GM12878 (cell line): Measurements from ENCODE around the gene TOR1A. TPM values are rescaled to one million over a fixed set of nuclear protein-coding genes. Genes with fewer than 3 reads are reported as not detected.

ENCODE experiments used
- ATAC-seq: fragments of 200-7000 bp; cut with Tn5 transposase; 3 replicates; pipeline ENCODE4 v1.9.1; 2020; ENCODE audit warnings: mild to moderate bottlenecking, moderate library complexity
- BruUV-seq: library from RNA; stranded (reverse); fragments of 400-500 nt; replicated peaks from 2 replicates; lab custom pipeline; 2021; lab: Mats Ljungman, UMichigan
- CTCF ChIA-PET: fragments of 300-600 bp; sonication (Branson Sonifier 250); formaldehyde crosslinking; extraction: SDS; loops from one replicate; lab custom pipeline; 2021; ENCODE audit warnings: inconsistent platforms; lab: Yijun Ruan, JAX
- POLR2A ChIA-PET: fragments of 350-600 bp; formaldehyde crosslinking; extraction: SDS; loops from one replicate; lab custom pipeline; 2021; ENCODE audit warnings: inconsistent platforms; lab: Charles Lee
- RAD21 ChIA-PET: fragments of 300-600 bp; sonication (Branson Sonifier 250); formaldehyde crosslinking; loops from one replicate; lab custom pipeline; 2023; ENCODE audit warnings: antibody characterized with exemption; ENCODE audit not compliant: unreplicated experiment; lab: Charles Lee
- SMC1A ChIA-PET: fragments of 300-600 bp; sonication (Branson Sonifier 250); formaldehyde crosslinking; loops from one replicate; lab custom pipeline; 2023; ENCODE audit not compliant: unreplicated experiment, uncharacterized antibody; lab: Charles Lee
- DNase-seq: peaks from one replicate; pipeline ENCODE4 v3.0.0-alpha.2; 2011; ENCODE audit warnings: low read depth, low spot score
- FAIRE-seq: peaks from 3 replicates; lab custom pipeline; 2011; peaks lifted over from hg19 to GRCh38; lab: Jason Lieb, UNC
- H2AFZ ChIP-seq: 2 replicates; pipeline ENCODE4 v1.6.0; 2011; ENCODE audit warnings: low read depth, low read length, control low read depth; ENCODE audit not compliant: control insufficient read depth
- H3K27ac ChIP-seq: 2 replicates; pipeline ENCODE4 v1.5.1; 2011; ENCODE audit warnings: control low read depth; ENCODE audit not compliant: control insufficient read depth, insufficient read depth
- H3K27me3 ChIP-seq, 2 experiments: replicated peaks in 1 of 2; 2 replicates each; pipeline versions ENCODE4 v1.6.0 to v1.6.1; 2011; ENCODE audit warnings: low read length in 1 of 2; ENCODE audit not compliant: control insufficient read depth in 2 of 2, insufficient read depth in 2 of 2
- H3K36me3 ChIP-seq, 2 experiments: 2 replicates each; pipeline ENCODE4 v1.5.1; 2011; ENCODE audit warnings: low read length in 1 of 2; ENCODE audit not compliant: control insufficient read depth in 2 of 2, insufficient read depth in 2 of 2
- H3K4me1 ChIP-seq: 2 replicates; pipeline ENCODE4 v1.6.1; 2011; ENCODE audit warnings: mild to moderate bottlenecking, low read length, moderate library complexity, mixed read lengths; ENCODE audit not compliant: control insufficient read depth, insufficient read depth
- H3K4me2 ChIP-seq: 2 replicates; pipeline ENCODE4 v1.6.0; 2011; ENCODE audit warnings: control low read depth; ENCODE audit not compliant: control insufficient read depth, insufficient read depth
- H3K4me3 ChIP-seq: fragments of 200-600 bp; sonication (generic); 2 replicates; pipeline ENCODE4 v1.5.1; 2016
- H3K79me2 ChIP-seq: 2 replicates; pipeline ENCODE4 v1.6.0; 2011; ENCODE audit warnings: low read length; ENCODE audit not compliant: control insufficient read depth, insufficient read depth
- H3K9ac ChIP-seq: 2 replicates; pipeline ENCODE4 v1.8.0; 2011; ENCODE audit warnings: low read length, control low read depth, mixed read lengths; ENCODE audit not compliant: control insufficient read depth, insufficient read depth
- H3K9me3 ChIP-seq: replicated peaks from 3 replicates; pipeline ENCODE4 v1.5.1; 2011; ENCODE audit warnings: mild to moderate bottlenecking, low read length; ENCODE audit not compliant: control insufficient read depth, insufficient read depth
- H4K20me1 ChIP-seq: 2 replicates; pipeline ENCODE4 v1.6.0; 2011; ENCODE audit not compliant: control insufficient read depth, insufficient read depth
- CBFB ChIP-seq: IDR thresholded peaks from 2 replicates; pipeline ENCODE4 v1.6.1; 2016; ENCODE audit warnings: antibody characterized with exemption, low read depth
- CBX5 ChIP-seq: sonication (generic); IDR thresholded peaks from 2 replicates; pipeline ENCODE4 v1.6.1; 2016; ENCODE audit warnings: low read depth, moderate library complexity, mild to moderate bottlenecking, inconsistent platforms
- ELK1 ChIP-seq: IDR thresholded peaks from 2 replicates; pipeline ENCODE4 v1.6.1; 2012; ENCODE audit warnings: low read depth, low read length, improper control_type of control experiment
- FOXM1 ChIP-seq: IDR thresholded peaks from 2 replicates; pipeline ENCODE4 v1.6.1; 2012; ENCODE audit warnings: low read depth, mild to moderate bottlenecking, inconsistent platforms, low read length, moderate library complexity
- KAT2A ChIP-seq: conservative IDR thresholded peaks from 2 replicates; pipeline ENCODE4 v1.6.1; 2011; ENCODE audit warnings: low read depth, low read length; ENCODE audit not compliant: control insufficient read depth
- KLF5 ChIP-seq: fragments of 450-650 bp; IDR thresholded peaks from 2 replicates; pipeline ENCODE4 v1.6.1; 2014; ENCODE audit warnings: mild to moderate bottlenecking; ENCODE audit not compliant: partially characterized antibody
- NKRF ChIP-seq: fragments of 450-650 bp; conservative IDR thresholded peaks from 2 replicates; pipeline ENCODE4 v1.6.1; 2017; ENCODE audit warnings: mild to moderate bottlenecking, moderate library complexity
- POLR2AphosphoS2 ChIP-seq: IDR thresholded peaks from 2 replicates; pipeline ENCODE4 v1.6.1; 2011; ENCODE audit warnings: low read depth, mild to moderate bottlenecking, low read length, improper control_type of control experiment, moderate library complexity
- RELB ChIP-seq: fragments of 450-650 bp; IDR thresholded peaks from 2 replicates; pipeline ENCODE4 v1.6.1; 2017; ENCODE audit warnings: low read depth, mild to moderate bottlenecking, moderate library complexity
- TCF3 ChIP-seq: IDR thresholded peaks from 2 replicates; pipeline ENCODE4 v1.6.1; 2012; ENCODE audit warnings: low read depth, mild to moderate bottlenecking, low read length, borderline replicate concordance; ENCODE audit not compliant: insufficient read depth
- ZBTB11 ChIP-seq: fragments of 450-650 bp; formaldehyde crosslinking; IDR thresholded peaks from 2 replicates; pipeline ENCODE4 v1.5.0; 2022; ENCODE audit warnings: mild to moderate bottlenecking, missing genetic modification characterization
- ZNF384 ChIP-seq: IDR thresholded peaks from 2 replicates; pipeline ENCODE4 v1.6.1; 2012; ENCODE audit warnings: low read depth, mild to moderate bottlenecking, low read length, improper control_type of control experiment, borderline replicate concordance
- WGBS: methylation state at CpG from one replicate; pipeline ENCODE4 v1.1.6; 2016; ENCODE audit warnings: low lambda C conversion rate; ENCODE audit not compliant: insufficient replicate concordance, insufficient coverage; ENCODE audit errors: missing lambda C conversion rate; 5-methylcytosine and 5-hydroxymethylcytosine counted together
- in situ Hi-C: fragments of 300-500 bp; cut with MboI; formaldehyde crosslinking; loops from 9 replicates; pipeline ENCODE4 v1.14.3; 2018; ENCODE audit warnings: mixed read lengths
- intact Hi-C: fragments of 100-400 bp; cut with micrococcal nuclease; formaldehyde crosslinking; loops from one replicate; pipeline ENCODE4 v1.14.2; 2022; ENCODE audit not compliant: unreplicated experiment
- polyA plus RNA-seq, 11 experiments: library from polyadenylated mRNA; depleted of rRNA in 4 of 11; unstranded in 6 of 11; stranded (reverse) in 5 of 11; fragments of >200 nt; fragmentation: Nextera tagmentation in 4 of 11; fragmentation: Illumina TruSeq in 1 of 11; extraction: Ambion mirVana in 4 of 11; extraction: Trizol in 1 of 11; gene quantifications; 1 replicate in 1 of 11; 2 replicates in 10 of 11; pipeline versions ENCODE4 v1.2.1 to v1.2.3, GENCODE V29; 2011 to 2016; ENCODE audit warnings: inconsistent platforms in 2 of 11, missing spikeins in 2 of 11, low read depth in 1 of 11
- total RNA-seq, 4 experiments: library from RNA; depleted of rRNA in 3 of 4; stranded (reverse); fragments of >200 nt in 3 of 4; fragmentation: Illumina TruSeq in 1 of 4; extraction: Trizol in 1 of 4; gene quantifications; 2 replicates each; pipeline versions ENCODE4 v1.2.1 to v1.2.3, GENCODE V29; 2013 to 2021

The TOR1A gene
- total and polyA plus RNA-seq, 10 of the 15 experiments (the other 5 are each of a cell fraction or from before 2014, with no cell fraction given): 3.2 to 60.8 (median 38.6) TPM

DNA sequence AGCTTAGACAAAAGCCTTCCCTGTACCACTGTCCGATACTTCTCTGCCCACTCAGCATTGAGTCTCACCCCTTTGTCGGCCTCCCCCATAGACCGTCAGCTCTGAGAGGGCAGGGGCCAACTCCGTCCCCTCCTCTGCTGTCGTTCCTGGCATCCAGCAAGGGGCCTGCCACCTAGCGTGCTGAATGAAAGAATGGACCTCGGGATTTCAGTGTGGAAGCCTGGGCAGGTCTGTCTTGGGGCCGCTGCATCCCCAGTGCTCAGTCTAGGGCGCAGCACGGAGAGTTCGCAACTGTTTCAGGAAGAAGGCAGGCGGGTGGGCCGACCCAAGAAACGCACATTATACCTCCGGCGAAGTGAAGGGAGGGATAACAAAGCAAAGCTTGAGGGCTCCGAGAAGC, 22.4 kb downstream of the TOR1A start:
- in situ Hi-C loops (no loop called here), intact Hi-C loops (no loop called here)
- DNase-seq: no peak
- no peak overlapping the region for H3K4me3 ChIP-seq
- no peak overlapping the region for H3K9ac ChIP-seq
- H3K9me3 ChIP-seq: no peaks in the 10 kb centered on the region
- H3K4me2 ChIP-seq: no peak overlapping the region
- no peaks in the 10 kb centered on the region for H3K27me3 ChIP-seq
- ChIA-PET SMC1A (interaction anchor here (0.6 kb wide), 1 partner anchor 36 kb away, joined by 3 read pairs; no protein-coding TSS in a partner anchor), POLR2A (interaction anchor here (0.6 to 1.1 kb wide), 2 partner anchors 106 to 222 kb away, joined by 3 read pairs; no protein-coding TSS in a partner anchor), CTCF (no interaction called here), RAD21 (interaction anchor here (0.6 kb wide), 1 partner anchor 75 kb away, joined by 3 read pairs; no protein-coding TSS in a partner anchor)
- no peak overlapping the region for H2AFZ ChIP-seq
- H3K79me2 ChIP-seq: peaks cover 12% of the 10 kb centered on the region
- H4K20me1 ChIP-seq: no peaks in the 10 kb centered on the region
- WGBS: 73% methylated on average over 17 of the region's 17 CpGs
- TF ChIP-seq CBFB (no peak), CBX5 (no peak), KLF5 (no peak), FOXM1 (no peak), ZBTB11 (no peak), KAT2A (no peak), POLR2AphosphoS2 (no peak), TCF3 (no peak), RELB (no peak), NKRF (no peak), ZNF384 (no peak), ELK1 (no peak)
- no peak for FAIRE-seq
- 0 out of 2 replicates have a peak, but pooled peaks cover 3% of the 10 kb centered on the region for H3K4me1 ChIP-seq
- ATAC-seq: no peak
- no TSS peak for BruUV-seq
- H3K27ac ChIP-seq: no peak overlapping the region
- H3K36me3 ChIP-seq: no peaks in the 10 kb centered on the region
